Measurements from ENCODE around the gene RBFOX1. TPM values are rescaled to one million over a fixed set of nuclear protein-coding genes. Genes with fewer than 3 reads are reported as not detected.

The RBFOX1 gene
- total RNA-seq, 4 donors from 2014 or later = 0.16 TPM; not detected in 3

GRCh38 chr16:7342598-7342997, 10.0 kb downstream of the RBFOX1 start:
- TF ChIP-seq, protein P1, sequence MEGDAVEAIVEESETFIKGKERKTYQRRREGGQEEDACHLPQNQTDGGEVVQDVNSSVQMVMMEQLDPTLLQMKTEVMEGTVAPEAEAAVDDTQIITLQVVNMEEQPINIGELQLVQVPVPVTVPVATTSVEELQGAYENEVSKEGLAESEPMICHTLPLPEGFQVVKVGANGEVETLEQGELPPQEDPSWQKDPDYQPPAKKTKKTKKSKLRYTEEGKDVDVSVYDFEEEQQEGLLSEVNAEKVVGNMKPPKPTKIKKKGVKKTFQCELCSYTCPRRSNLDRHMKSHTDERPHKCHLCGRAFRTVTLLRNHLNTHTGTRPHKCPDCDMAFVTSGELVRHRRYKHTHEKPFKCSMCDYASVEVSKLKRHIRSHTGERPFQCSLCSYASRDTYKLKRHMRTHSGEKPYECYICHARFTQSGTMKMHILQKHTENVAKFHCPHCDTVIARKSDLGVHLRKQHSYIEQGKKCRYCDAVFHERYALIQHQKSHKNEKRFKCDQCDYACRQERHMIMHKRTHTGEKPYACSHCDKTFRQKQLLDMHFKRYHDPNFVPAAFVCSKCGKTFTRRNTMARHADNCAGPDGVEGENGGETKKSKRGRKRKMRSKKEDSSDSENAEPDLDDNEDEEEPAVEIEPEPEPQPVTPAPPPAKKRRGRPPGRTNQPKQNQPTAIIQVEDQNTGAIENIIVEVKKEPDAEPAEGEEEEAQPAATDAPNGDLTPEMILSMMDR (IDR thresholded peaks at IDR 0.05; ENCODE audit: low read depth) = no peak

DNA sequence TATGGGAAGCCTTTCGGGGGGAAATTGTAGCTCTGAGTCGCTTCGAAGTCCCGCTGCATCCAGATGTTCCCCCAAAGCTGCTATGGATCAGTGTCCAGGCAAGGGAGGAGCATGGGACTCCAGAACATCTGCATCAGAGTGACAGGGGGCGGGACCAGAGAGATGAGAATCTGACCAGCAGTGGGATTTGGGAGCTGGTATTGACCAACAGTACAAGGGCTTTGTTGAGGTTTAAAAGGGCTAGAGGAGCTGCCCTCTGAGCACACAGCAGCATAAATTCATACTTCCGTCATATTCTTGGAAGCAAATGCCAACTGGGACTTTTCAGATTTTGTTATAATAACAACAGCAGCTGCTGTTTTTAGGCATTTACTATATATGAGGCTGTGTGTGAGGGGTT, 10.6 kb downstream of the RBFOX1 start:
- TF ChIP-seq, protein P1 (IDR thresholded peaks at IDR 0.05; ENCODE audit: low read depth) = no peak

- TF ChIP-seq, protein P1 (IDR thresholded peaks at IDR 0.05; ENCODE audit: low read depth) = no peak
Measured at GRCh38 chr16:7344830-7345780, 12.5 kb downstream of the RBFOX1 start.

- TF ChIP-seq, protein P1 (IDR thresholded peaks at IDR 0.05; ENCODE audit: low read depth) = no peak
Measured at GRCh38 chr16:7350806-7351205, 18.2 kb downstream of the RBFOX1 start.

DNA sequence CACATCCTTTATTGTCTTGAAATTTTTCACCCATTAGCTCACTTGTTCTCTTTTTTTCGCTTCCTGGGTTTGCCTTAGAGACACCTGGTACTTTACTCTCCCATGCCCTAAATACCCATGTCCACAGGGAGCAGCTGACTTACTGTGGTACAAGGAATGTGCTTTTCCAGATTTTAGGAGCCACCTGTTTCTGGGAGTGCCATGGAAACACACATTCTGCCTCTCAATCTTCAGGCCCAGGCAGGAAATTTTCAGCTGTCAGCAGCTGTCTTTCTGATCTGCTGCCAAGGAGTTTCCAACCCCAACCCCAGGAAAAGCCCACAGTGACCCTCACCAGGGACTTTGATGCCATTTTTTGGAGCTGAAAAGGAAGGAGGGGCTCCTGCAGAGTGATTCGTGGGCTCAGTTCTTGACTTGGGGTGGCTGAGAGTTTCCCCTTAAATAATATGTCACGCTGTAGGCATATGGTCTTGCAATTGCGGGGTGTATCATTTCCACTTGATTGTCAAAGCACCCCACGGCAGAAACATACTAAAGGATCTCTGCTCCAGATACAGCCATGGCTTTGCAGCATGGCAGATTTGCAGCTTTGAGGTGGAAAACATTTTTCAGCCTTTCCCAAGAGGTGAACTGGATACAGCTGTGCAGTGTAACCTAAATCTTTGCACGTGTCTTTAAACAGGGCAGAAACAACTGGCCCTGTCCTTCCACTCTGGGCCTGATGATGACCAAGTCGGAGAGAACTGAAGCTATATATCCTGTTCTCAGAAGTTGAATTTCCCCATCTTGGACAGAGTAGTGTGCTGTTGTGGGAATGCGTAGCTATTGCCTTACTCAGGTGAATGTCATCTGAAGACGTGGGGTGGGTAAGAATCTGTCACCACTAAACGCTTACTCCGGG, 19.2 kb downstream of the RBFOX1 start:
- TF ChIP-seq, protein P1 (IDR thresholded peaks at IDR 0.05; ENCODE audit: low read depth) = no peak

GRCh38 chr16:7355758-7356157, 23.1 kb downstream of the RBFOX1 start:
- TF ChIP-seq, protein P1 (IDR thresholded peaks at IDR 0.05; ENCODE audit: low read depth) = no peak

Data from subcutaneous adipose tissue (tissue), 4 donors.